ENCODE data around the gene CHMP1A.

Gene CHMP1A

GRCh38 chr16:89693931-89694783 is 36.6 kb upstream of the CHMP1A start:
- H3K4ac ChIP-seq (ENCODE audit: low read depth, low read length) = no peak overlapping the region
- no peaks in the 10 kb centered on the region for H3K79me2 ChIP-seq (ENCODE audit: control insufficient read depth, insufficient read depth, low read length)
- no CpG with 5 or more reads among the region's 32 CpGs for WGBS (ENCODE audit: extremely low coverage, insufficient coverage, low lambda C conversion rate)
- no peak overlapping the region for H3K9ac ChIP-seq (ENCODE audit: low read length)
- no peak overlapping the region for H2BK120ac ChIP-seq (ENCODE audit: low read depth, low read length)
- H2BK15ac ChIP-seq (replicated peaks; ENCODE audit: low read depth) = no peak overlapping the region
- no peaks in the 10 kb centered on the region for H3K79me1 ChIP-seq (ENCODE audit: low read length)
- H3K18ac ChIP-seq (ENCODE audit: low read length) = no peak overlapping the region
- no peak overlapping the region for H3K27ac ChIP-seq (ENCODE audit: low read depth, low read length)
- no peaks in the 10 kb centered on the region for H3K27me3 ChIP-seq (ENCODE audit: insufficient read depth, low read length, poor library complexity)
- H3K4me3 ChIP-seq (ENCODE audit: low read length) = no peak overlapping the region
- no peak overlapping the region for H3K56ac ChIP-seq (ENCODE audit: low read length)
- no peak overlapping the region for H4K8ac ChIP-seq (ENCODE audit: low read depth, low read length)
- H2AK5ac ChIP-seq (ENCODE audit: low read length) = no peak overlapping the region
- peaks cover 11% of the 10 kb centered on the region for H3K36me3 ChIP-seq (ENCODE audit: control insufficient read depth, insufficient read depth, low read length)
- H3K4me2 ChIP-seq (ENCODE audit: low read length) = no peak overlapping the region
- H3K4me1 ChIP-seq (ENCODE audit: control insufficient read depth, low read depth, low read length) = no peaks in the 10 kb centered on the region
- H3K23ac ChIP-seq (ENCODE audit: low read length) = no peak overlapping the region
- H4K5ac ChIP-seq (ENCODE audit: low read length) = no peak overlapping the region
- H2BK5ac ChIP-seq (ENCODE audit: low read length) = no peak overlapping the region
- no peak for DNase-seq

GRCh38 chr16:89693289-89693731 is 35.8 kb upstream of the CHMP1A start:
- H3K4me3 ChIP-seq (ENCODE audit: low read length) = no peak overlapping the region
- H3K27me3 ChIP-seq (ENCODE audit: insufficient read depth, low read length, poor library complexity) = no peaks in the 10 kb centered on the region
- H3K18ac ChIP-seq (ENCODE audit: low read length) = no peak overlapping the region
- no peak overlapping the region for H4K5ac ChIP-seq (ENCODE audit: low read length)
- no peak overlapping the region for H2AK5ac ChIP-seq (ENCODE audit: low read length)
- no peak overlapping the region for H2BK120ac ChIP-seq (ENCODE audit: low read depth, low read length)
- no CpG with 5 or more reads among the region's 11 CpGs for WGBS (ENCODE audit: extremely low coverage, insufficient coverage, low lambda C conversion rate)
- H3K4ac ChIP-seq (ENCODE audit: low read depth, low read length) = no peak overlapping the region
- H2BK15ac ChIP-seq (replicated peaks; ENCODE audit: low read depth) = no peak overlapping the region
- H3K79me2 ChIP-seq (ENCODE audit: control insufficient read depth, insufficient read depth, low read length) = no peaks in the 10 kb centered on the region
- H3K36me3 ChIP-seq (ENCODE audit: control insufficient read depth, insufficient read depth, low read length) = peaks cover 12% of the 10 kb centered on the region
- H3K23ac ChIP-seq (ENCODE audit: low read length) = no peak overlapping the region
- H3K4me2 ChIP-seq (ENCODE audit: low read length) = no peak overlapping the region
- no peaks in the 10 kb centered on the region for H3K79me1 ChIP-seq (ENCODE audit: low read length)
- H3K9ac ChIP-seq (ENCODE audit: low read length) = no peak overlapping the region
- H3K4me1 ChIP-seq (ENCODE audit: control insufficient read depth, low read depth, low read length) = no peaks in the 10 kb centered on the region
- no peak for DNase-seq
- H2BK5ac ChIP-seq (ENCODE audit: low read length) = no peak overlapping the region
- no peak overlapping the region for H4K8ac ChIP-seq (ENCODE audit: low read depth, low read length)
- no peak overlapping the region for H3K56ac ChIP-seq (ENCODE audit: low read length)
- no peak overlapping the region for H3K27ac ChIP-seq (ENCODE audit: low read depth, low read length)

- H3K18ac ChIP-seq (ENCODE audit: low read length) = no peak overlapping the region
- no peak overlapping the region for H3K4me2 ChIP-seq (ENCODE audit: low read length)
- no peak overlapping the region for H2AK5ac ChIP-seq (ENCODE audit: low read length)
- no peak overlapping the region for H3K23ac ChIP-seq (ENCODE audit: low read length)
- H3K79me1 ChIP-seq (ENCODE audit: low read length) = peaks cover 7% of the 10 kb centered on the region
- no peak overlapping the region for H3K4ac ChIP-seq (ENCODE audit: low read depth, low read length)
- H2BK120ac ChIP-seq (ENCODE audit: low read depth, low read length) = no peak overlapping the region
- H4K5ac ChIP-seq (ENCODE audit: low read length) = no peak overlapping the region
- no peaks in the 10 kb centered on the region for H3K27me3 ChIP-seq (ENCODE audit: insufficient read depth, low read length, poor library complexity)
- DNase-seq = no peak
- H3K27ac ChIP-seq (ENCODE audit: low read depth, low read length) = no peak overlapping the region
- H3K36me3 ChIP-seq (ENCODE audit: control insufficient read depth, insufficient read depth, low read length) = peaks cover 12% of the 10 kb centered on the region
- H4K8ac ChIP-seq (ENCODE audit: low read depth, low read length) = no peak overlapping the region
- H3K79me2 ChIP-seq (ENCODE audit: control insufficient read depth, insufficient read depth, low read length) = peaks cover 5% of the 10 kb centered on the region
- no peak overlapping the region for H3K56ac ChIP-seq (ENCODE audit: low read length)
- no peak overlapping the region for H2BK15ac ChIP-seq (replicated peaks; ENCODE audit: low read depth)
- peaks cover 2% of the 10 kb centered on the region for H3K4me1 ChIP-seq (ENCODE audit: control insufficient read depth, low read depth, low read length)
- H3K4me3 ChIP-seq (ENCODE audit: low read length) = no peak overlapping the region
- no peak overlapping the region for H3K9ac ChIP-seq (ENCODE audit: low read length)
- no peak overlapping the region for H2BK5ac ChIP-seq (ENCODE audit: low read length)
- no CpG with 5 or more reads among the region's 13 CpGs for WGBS (ENCODE audit: extremely low coverage, insufficient coverage, low lambda C conversion rate)
These were observed 34.6 kb upstream of the CHMP1A start for GRCh38 chr16:89691986-89692569.

- Histone ChIP-seq H2BK15ac (replicated peaks; ENCODE audit: low read depth) (no peak overlapping the region), H3K27ac (ENCODE audit: low read depth, low read length) (no peak overlapping the region), H3K27me3 (ENCODE audit: insufficient read depth, low read length, poor library complexity) (no peaks in the 10 kb centered on the region), H3K4me1 (ENCODE audit: control insufficient read depth, low read depth, low read length) (peaks cover 2% of the 10 kb centered on the region), H2AK5ac (ENCODE audit: low read length) (no peak overlapping the region), H3K18ac (ENCODE audit: low read length) (no peak overlapping the region), H3K4me3 (ENCODE audit: low read length) (no peak overlapping the region), H2BK5ac (ENCODE audit: low read length) (no peak overlapping the region), H3K23ac (ENCODE audit: low read length) (no peak overlapping the region), H3K4me2 (ENCODE audit: low read length) (no peak overlapping the region), H4K8ac (ENCODE audit: low read depth, low read length) (no peak overlapping the region), H3K36me3 (ENCODE audit: control insufficient read depth, insufficient read depth, low read length) (peaks cover 10% of the 10 kb centered on the region), H3K79me1 (ENCODE audit: low read length) (peaks cover 7% of the 10 kb centered on the region), H3K9ac (ENCODE audit: low read length) (no peak overlapping the region), H3K4ac (ENCODE audit: low read depth, low read length) (no peak overlapping the region), H2BK120ac (ENCODE audit: low read depth, low read length) (no peak overlapping the region), H3K56ac (ENCODE audit: low read length) (no peak overlapping the region), H3K79me2 (ENCODE audit: control insufficient read depth, insufficient read depth, low read length) (peaks cover 5% of the 10 kb centered on the region), H4K5ac (ENCODE audit: low read length) (no peak overlapping the region)
- no peak for DNase-seq
- no CpG with 5 or more reads among the region's 21 CpGs for WGBS (ENCODE audit: extremely low coverage, insufficient coverage, low lambda C conversion rate)
These were observed 33.9 kb upstream of the CHMP1A start for GRCh38 chr16:89691231-89691985.

GRCh38 chr16:89690392-89690901 is 32.9 kb upstream of the CHMP1A start:
- Histone ChIP-seq H2BK5ac (ENCODE audit: low read length) (no peak overlapping the region), H3K4ac (ENCODE audit: low read depth, low read length) (no peak overlapping the region), H3K4me2 (ENCODE audit: low read length) (no peak overlapping the region), H4K8ac (ENCODE audit: low read depth, low read length) (no peak overlapping the region), H3K18ac (ENCODE audit: low read length) (no peak overlapping the region), H3K23ac (ENCODE audit: low read length) (no peak overlapping the region), H3K27ac (ENCODE audit: low read depth, low read length) (no peak overlapping the region), H2AK5ac (ENCODE audit: low read length) (no peak overlapping the region), H4K5ac (ENCODE audit: low read length) (no peak overlapping the region), H3K79me2 (ENCODE audit: control insufficient read depth, insufficient read depth, low read length) (peaks cover 5% of the 10 kb centered on the region), H3K9ac (ENCODE audit: low read length) (no peak overlapping the region), H3K4me3 (ENCODE audit: low read length) (no peak overlapping the region), H3K27me3 (ENCODE audit: insufficient read depth, low read length, poor library complexity) (no peaks in the 10 kb centered on the region), H3K4me1 (ENCODE audit: control insufficient read depth, low read depth, low read length) (peaks cover 2% of the 10 kb centered on the region), H3K56ac (ENCODE audit: low read length) (no peak overlapping the region), H2BK15ac (replicated peaks; ENCODE audit: low read depth) (no peak overlapping the region), H3K36me3 (ENCODE audit: control insufficient read depth, insufficient read depth, low read length) (peaks cover 10% of the 10 kb centered on the region), H2BK120ac (ENCODE audit: low read depth, low read length) (no peak overlapping the region), H3K79me1 (ENCODE audit: low read length) (peaks cover 7% of the 10 kb centered on the region)
- WGBS (ENCODE audit: extremely low coverage, insufficient coverage, low lambda C conversion rate) = no CpG with 5 or more reads among the region's 16 CpGs
- DNase-seq = no peak

Measured in mesendoderm (in vitro differentiated cells).